Measurements from ENCODE around the gene CEP57.

Gene CEP57

DNA sequence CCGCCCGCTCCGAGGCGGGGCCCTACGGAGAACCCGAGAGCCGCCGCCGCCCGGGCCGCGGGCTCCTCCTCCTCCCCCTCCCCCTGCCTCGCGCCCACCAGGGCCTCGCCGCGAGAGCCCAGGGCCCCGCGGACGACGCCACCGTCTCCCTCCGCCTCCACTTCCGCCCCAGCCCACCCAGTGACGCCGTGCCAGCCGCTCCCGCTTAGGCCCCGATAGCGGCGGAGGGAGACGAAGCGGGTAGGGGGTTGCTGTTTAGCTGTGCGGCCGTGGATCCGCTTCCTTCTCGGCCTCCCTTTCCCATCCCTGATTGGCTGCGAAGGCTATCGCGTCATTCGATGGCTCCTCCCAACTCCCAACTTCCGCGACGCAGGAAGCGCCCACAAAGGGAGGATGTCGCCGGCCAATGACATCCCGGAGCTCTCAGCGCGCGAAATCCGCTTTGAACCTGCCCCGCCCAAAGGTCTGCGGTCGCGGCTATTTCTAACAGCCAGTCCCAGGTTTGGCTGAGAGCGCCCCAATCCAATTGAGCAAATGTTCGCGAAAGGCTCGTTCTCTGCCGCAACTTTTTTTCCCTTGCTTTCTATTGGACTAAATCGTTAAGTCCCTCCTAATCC lies 684 bp upstream of the CEP57 start, which contains the start of gene FAM76B:
TSS of gene FAM76B (minus strand) at position 277 of the 617 bp plus-strand sequence. CDS start 304 bp downstream, outside the sequence.
- Histone ChIP-seq H3K9me3 (ENCODE audit: insufficient read depth, low read length, severe bottlenecking) (no peaks in the 10 kb centered on the region), H3K4me3 (ENCODE audit: low read depth in 1 of 2, low read length in 2 of 2) (peak within 1 kb of the TSS; percentile 85 to 91), H4K20me1 (ENCODE audit: insufficient read depth, low read length) (peaks cover 26% of the 10 kb centered on the region; the same call in 1 of the 2 replicates), H3K27me3 (ENCODE audit: insufficient read depth, low read length, poor library complexity) (no peaks in the 10 kb centered on the region), H3K36me3 (ENCODE audit: insufficient read depth, low read length) (peaks cover 33% of the 10 kb centered on the region), H3K9ac (ENCODE audit: low read depth, low read length) (peak within 1 kb of the TSS; percentile 86), H3K27ac (ENCODE audit: low read length) (peak within 1 kb of the TSS; percentile 96), H3K4me2 (ENCODE audit: insufficient read depth, low read length) (peak within 1 kb of the TSS; percentile 75), H2AFZ (ENCODE audit: low read depth, low read length) (peak within 1 kb of the TSS; percentile 93), H3K79me2 (ENCODE audit: insufficient read depth, low read length) (peaks cover 76% of the 10 kb centered on the region), H3K4me1 (ENCODE audit: insufficient read depth, low read length) (peaks cover 63% of the 10 kb centered on the region)
- peak; percentile 79 for ATAC-seq (ENCODE audit: insufficient read depth, low read depth)
- DNase-seq, result peak; percentile 99
- TF ChIP-seq, protein P1, sequence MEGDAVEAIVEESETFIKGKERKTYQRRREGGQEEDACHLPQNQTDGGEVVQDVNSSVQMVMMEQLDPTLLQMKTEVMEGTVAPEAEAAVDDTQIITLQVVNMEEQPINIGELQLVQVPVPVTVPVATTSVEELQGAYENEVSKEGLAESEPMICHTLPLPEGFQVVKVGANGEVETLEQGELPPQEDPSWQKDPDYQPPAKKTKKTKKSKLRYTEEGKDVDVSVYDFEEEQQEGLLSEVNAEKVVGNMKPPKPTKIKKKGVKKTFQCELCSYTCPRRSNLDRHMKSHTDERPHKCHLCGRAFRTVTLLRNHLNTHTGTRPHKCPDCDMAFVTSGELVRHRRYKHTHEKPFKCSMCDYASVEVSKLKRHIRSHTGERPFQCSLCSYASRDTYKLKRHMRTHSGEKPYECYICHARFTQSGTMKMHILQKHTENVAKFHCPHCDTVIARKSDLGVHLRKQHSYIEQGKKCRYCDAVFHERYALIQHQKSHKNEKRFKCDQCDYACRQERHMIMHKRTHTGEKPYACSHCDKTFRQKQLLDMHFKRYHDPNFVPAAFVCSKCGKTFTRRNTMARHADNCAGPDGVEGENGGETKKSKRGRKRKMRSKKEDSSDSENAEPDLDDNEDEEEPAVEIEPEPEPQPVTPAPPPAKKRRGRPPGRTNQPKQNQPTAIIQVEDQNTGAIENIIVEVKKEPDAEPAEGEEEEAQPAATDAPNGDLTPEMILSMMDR (IDR thresholded peaks at IDR 0.05; ENCODE audit: borderline replicate concordance, extremely low read depth, low read length, poor library complexity, severe bottlenecking), result no peak
- no peak for TF ChIP-seq EZH2 (IDR thresholded peaks at IDR 0.05; ENCODE audit: borderline replicate concordance, low read depth, low read length, severe bottlenecking)

DNA sequence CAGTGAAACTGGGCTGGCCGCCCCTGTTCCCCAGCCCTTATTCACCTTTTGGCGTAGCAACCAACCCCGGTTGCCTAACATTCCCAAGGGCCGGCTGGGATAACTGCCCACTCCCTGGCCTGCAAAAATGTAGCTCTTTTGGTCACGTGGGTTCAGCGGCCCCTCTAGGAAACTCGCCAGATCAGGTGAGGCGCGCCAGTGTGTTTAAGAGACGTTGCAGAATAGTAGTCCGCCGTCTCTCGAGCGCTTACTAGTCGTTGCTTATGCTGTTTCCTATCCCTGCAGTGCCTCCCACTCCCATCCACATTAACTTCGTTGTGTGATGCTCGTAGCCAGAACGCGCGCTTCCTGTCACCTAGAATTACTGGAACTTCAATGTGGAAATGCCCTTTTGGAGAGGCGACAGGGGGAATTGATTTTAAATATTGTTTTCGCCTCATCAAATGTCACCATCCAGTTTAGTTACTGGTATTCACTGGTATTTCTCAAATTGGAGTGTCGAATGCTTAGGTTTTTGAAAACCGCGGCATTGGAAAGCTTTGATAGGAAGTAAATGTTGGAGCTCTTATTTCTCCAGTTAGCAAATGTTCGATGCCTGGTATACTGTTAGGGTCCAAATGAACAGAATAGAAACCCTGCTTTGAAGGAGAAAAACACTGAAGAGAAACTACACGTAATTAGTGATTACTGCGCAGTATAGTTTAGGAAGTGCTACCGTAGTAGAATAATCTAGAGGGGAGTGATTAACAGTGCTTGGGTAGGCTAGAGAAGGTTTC lies 823 bp downstream of the CEP57 start:
- peak overlapping the region; percentile 82 to 85 for H3K4me3 ChIP-seq (ENCODE audit: low read depth in 1 of 2, low read length in 2 of 2)
- H2AFZ ChIP-seq (ENCODE audit: low read depth, low read length), result peak overlapping the region; percentile 91
- H3K27ac ChIP-seq (ENCODE audit: low read length), result peak overlapping the region; percentile 96
- H4K20me1 ChIP-seq (ENCODE audit: insufficient read depth, low read length), result peaks cover 36% of the 10 kb centered on the region
- H3K9me3 ChIP-seq (ENCODE audit: insufficient read depth, low read length, severe bottlenecking), result no peaks in the 10 kb centered on the region
- H3K4me2 ChIP-seq (ENCODE audit: insufficient read depth, low read length), result peak overlapping the region; percentile 74
- peak; percentile 68 for DNase-seq
- ATAC-seq (ENCODE audit: insufficient read depth, low read depth), result 0 out of 3 replicates have a peak, but pooled peaks have one; percentile 5
- peak overlapping the region; percentile 86 for H3K9ac ChIP-seq (ENCODE audit: low read depth, low read length)
- H3K36me3 ChIP-seq (ENCODE audit: insufficient read depth, low read length), result peaks cover 18% of the 10 kb centered on the region
- TF ChIP-seq EZH2 (IDR thresholded peaks at IDR 0.05; ENCODE audit: borderline replicate concordance, low read depth, low read length, severe bottlenecking), result no peak
- TF ChIP-seq, protein P1 (IDR thresholded peaks at IDR 0.05; ENCODE audit: borderline replicate concordance, extremely low read depth, low read length, poor library complexity, severe bottlenecking), result no peak
- H3K27me3 ChIP-seq (ENCODE audit: insufficient read depth, low read length, poor library complexity), result no peaks in the 10 kb centered on the region
- H3K79me2 ChIP-seq (ENCODE audit: insufficient read depth, low read length), result peaks cover 78% of the 10 kb centered on the region
- H3K4me1 ChIP-seq (ENCODE audit: insufficient read depth, low read length), result peaks cover 58% of the 10 kb centered on the region

DNA sequence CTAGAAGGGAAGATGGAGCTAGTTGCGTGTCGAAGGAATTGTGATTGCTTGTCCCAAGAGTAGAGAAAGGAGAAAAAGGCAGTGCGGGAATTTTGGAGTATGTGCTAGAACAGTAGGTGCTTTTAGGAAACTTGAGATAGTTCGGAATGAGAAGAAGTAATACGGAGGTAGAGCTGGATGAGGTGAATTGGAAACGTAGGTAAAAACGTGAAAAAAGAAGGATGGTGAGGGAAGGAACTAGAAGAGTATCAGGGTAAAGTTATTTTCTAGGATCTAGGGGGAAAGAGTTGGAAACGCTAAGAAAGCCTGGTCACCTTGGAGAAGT lies 1.4 kb downstream of the CEP57 start:
- Histone ChIP-seq H2AFZ (ENCODE audit: low read depth, low read length) (0 out of 2 replicates have a peak overlapping the region, but pooled peaks have one; percentile 91), H3K79me2 (ENCODE audit: insufficient read depth, low read length) (peaks cover 84% of the 10 kb centered on the region), H3K4me2 (ENCODE audit: insufficient read depth, low read length) (peak overlapping the region; percentile 74), H3K9me3 (ENCODE audit: insufficient read depth, low read length, severe bottlenecking) (no peaks in the 10 kb centered on the region), H3K9ac (ENCODE audit: low read depth, low read length) (peak overlapping the region; percentile 86), H3K4me3 (ENCODE audit: low read depth in 1 of 2, low read length in 2 of 2) (peak overlapping the region; percentile 82 to 85), H3K4me1 (ENCODE audit: insufficient read depth, low read length) (peaks cover 53% of the 10 kb centered on the region), H3K27ac (ENCODE audit: low read length) (peak overlapping the region; percentile 96), H3K36me3 (ENCODE audit: insufficient read depth, low read length) (peaks cover 15% of the 10 kb centered on the region), H4K20me1 (ENCODE audit: insufficient read depth, low read length) (peaks cover 40% of the 10 kb centered on the region), H3K27me3 (ENCODE audit: insufficient read depth, low read length, poor library complexity) (no peaks in the 10 kb centered on the region)
- TF ChIP-seq, protein P1 (IDR thresholded peaks at IDR 0.05; ENCODE audit: borderline replicate concordance, extremely low read depth, low read length, poor library complexity, severe bottlenecking), result no peak
- TF ChIP-seq EZH2 (IDR thresholded peaks at IDR 0.05; ENCODE audit: borderline replicate concordance, low read depth, low read length, severe bottlenecking), result no peak
- ATAC-seq (ENCODE audit: insufficient read depth, low read depth) (no peak), DNase-seq (no peak)
